Smooth muscle cell (in vitro differentiated cells): Measurements from ENCODE around the gene MYOCOS. TPM values are rescaled to one million over a fixed set of nuclear protein-coding genes. Genes with fewer than 3 reads are reported as not detected.

Experiments used
- DNase-seq: peaks from one replicate; lab custom pipeline; 2025; ENCODE audit not compliant: unreplicated experiment; lab: John Stamatoyannopoulos, UW
- H2AFZ ChIP-seq: fragments of 200-600 bp; sonication (generic); 2 replicates; pipeline ENCODE4 v1.6.0; 2016; ENCODE audit warnings: antibody characterized with exemption, low read depth, mild to moderate bottlenecking
- H3F3A ChIP-seq: fragments of 200-600 bp; sonication (generic); 2 replicates; pipeline ENCODE4 v1.6.0; 2017; ENCODE audit warnings: antibody characterized with exemption, low read depth
- H3K27ac ChIP-seq: fragments of 200-600 bp; sonication (generic); 2 replicates; pipeline ENCODE4 v1.5.1; 2016; ENCODE audit warnings: low read depth, mild to moderate bottlenecking
- H3K27me3 ChIP-seq: fragments of 200-600 bp; sonication (generic); 2 replicates; pipeline ENCODE4 v1.6.1; 2016; ENCODE audit warnings: low read depth, mild to moderate bottlenecking
- H3K36me3 ChIP-seq: fragments of 200-600 bp; sonication (generic); 2 replicates; pipeline ENCODE4 v1.5.1; 2016; ENCODE audit warnings: low read depth
- H3K4me1 ChIP-seq: fragments of 200-600 bp; sonication (generic); 2 replicates; pipeline ENCODE4 v1.5.1; 2016; ENCODE audit warnings: low read depth
- H3K4me2 ChIP-seq: fragments of 200-600 bp; sonication (generic); 2 replicates; pipeline ENCODE4 v1.6.0; 2016; ENCODE audit warnings: mild to moderate bottlenecking
- H3K4me3 ChIP-seq: fragments of 200-600 bp; sonication (generic); 2 replicates; pipeline ENCODE4 v1.5.1; 2016; ENCODE audit warnings: mild to moderate bottlenecking
- H3K79me2 ChIP-seq: fragments of 200-600 bp; sonication (generic); 2 replicates; pipeline ENCODE4 v1.6.0; 2016; ENCODE audit warnings: low read depth, mild to moderate bottlenecking
- H3K9ac ChIP-seq: fragments of 200-600 bp; sonication (generic); 2 replicates; pipeline ENCODE4 v1.6.0; 2016; ENCODE audit warnings: low read depth
- H3K9me3 ChIP-seq: fragments of 200-600 bp; sonication (generic); replicated peaks from 2 replicates; pipeline ENCODE4 v1.5.1; 2016; ENCODE audit warnings: low read depth
- H4K20me1 ChIP-seq: fragments of 200-600 bp; sonication (generic); 2 replicates; pipeline ENCODE4 v1.6.0; 2016; ENCODE audit warnings: low read depth
- WGBS: methylation state at CpG from one replicate; pipeline ENCODE4 v1.1.7; 2016; ENCODE audit warnings: low lambda C conversion rate; 5-methylcytosine and 5-hydroxymethylcytosine counted together
- polyA plus RNA-seq: library from polyadenylated mRNA; unstranded; fragments of >200 nt; fragmentation: Nextera tagmentation; extraction: Ambion mirVana; gene quantifications from 2 replicates; pipeline ENCODE4 v1.2.1, GENCODE V29; 2016
- total RNA-seq: library from RNA; depleted of rRNA; stranded (reverse); fragments of >200 nt; gene quantifications from 2 replicates; pipeline ENCODE4 v1.2.3, GENCODE V29; 2014
- TF ChIP-seq, protein P1 (sequence below): fragments of 200-600 bp; sonication (generic); IDR thresholded peaks from 2 replicates; pipeline ENCODE4 v1.5.1; 2017; ENCODE audit warnings: borderline replicate concordance, mild to moderate bottlenecking, antibody characterized with exemption; ENCODE audit not compliant: insufficient read depth, poor library complexity, severe bottlenecking

The MYOCOS gene
- total and polyA plus RNA-seq, 2 experiments from 2014 or later, result not detected

DNA sequence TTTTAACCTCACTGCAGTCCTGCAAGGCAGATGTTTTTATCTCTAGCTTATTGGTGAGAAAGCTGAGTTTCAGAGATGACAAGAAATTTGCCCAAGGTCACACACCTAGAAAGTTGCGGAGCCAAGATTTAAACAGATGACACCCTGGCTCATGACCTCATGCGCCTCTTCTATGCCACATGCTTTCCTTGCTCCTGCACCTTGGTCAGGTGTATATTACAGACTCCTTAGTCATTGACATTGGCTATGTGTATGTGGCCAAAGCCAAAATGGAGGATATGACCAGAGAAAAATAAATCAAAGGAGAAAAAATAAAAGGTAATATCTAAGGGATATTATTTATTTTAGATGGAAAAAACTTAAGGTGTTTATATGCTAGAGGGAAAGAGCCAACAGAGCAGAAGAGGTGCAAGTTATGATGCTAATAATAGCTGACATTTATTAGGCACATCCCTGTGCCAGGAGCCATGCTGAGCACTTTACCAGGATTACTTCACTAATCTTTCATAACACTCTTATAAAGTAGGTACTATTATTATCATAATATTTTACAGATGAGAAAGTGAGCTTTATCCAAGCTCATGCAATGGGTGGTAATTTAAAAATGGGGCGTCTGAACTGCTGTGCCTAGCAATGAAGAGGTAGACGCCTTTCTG is 44.2 kb downstream of the MYOCOS start:
- WGBS, result 92% methylated on average over 4 of the region's 4 CpGs

DNA sequence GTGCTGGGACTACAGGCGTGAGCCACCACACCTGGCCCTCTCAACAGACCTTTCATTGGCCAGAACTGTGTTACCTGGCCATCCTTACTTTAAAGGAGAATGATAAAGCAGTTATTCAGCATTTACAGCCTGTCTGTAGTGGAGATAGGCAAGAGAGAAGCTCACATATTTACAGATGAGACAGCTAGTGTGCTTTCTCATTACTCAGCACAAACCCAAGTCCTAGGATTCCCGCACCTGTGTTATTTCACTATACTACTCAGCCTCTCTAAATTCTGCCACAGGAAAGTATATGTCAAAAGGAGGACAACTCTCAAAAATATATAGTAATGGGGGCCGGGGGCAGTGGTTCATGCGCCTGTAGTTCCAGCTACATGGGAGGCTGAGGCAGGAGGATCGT is 46.3 kb downstream of the MYOCOS start:
- DNase-seq, result no peak
- Histone ChIP-seq H3K27ac (no peak overlapping the region), H3F3A (no peaks in the 10 kb centered on the region), H3K9ac (no peak overlapping the region), H3K4me2 (no peak overlapping the region), H4K20me1 (no peaks in the 10 kb centered on the region), H3K79me2 (no peaks in the 10 kb centered on the region), H3K36me3 (no peaks in the 10 kb centered on the region), H3K4me1 (no peaks in the 10 kb centered on the region), H2AFZ (no peak overlapping the region), H3K9me3 (no peaks in the 10 kb centered on the region), H3K4me3 (no peak overlapping the region), H3K27me3 (no peaks in the 10 kb centered on the region)
- TF ChIP-seq, protein P1, sequence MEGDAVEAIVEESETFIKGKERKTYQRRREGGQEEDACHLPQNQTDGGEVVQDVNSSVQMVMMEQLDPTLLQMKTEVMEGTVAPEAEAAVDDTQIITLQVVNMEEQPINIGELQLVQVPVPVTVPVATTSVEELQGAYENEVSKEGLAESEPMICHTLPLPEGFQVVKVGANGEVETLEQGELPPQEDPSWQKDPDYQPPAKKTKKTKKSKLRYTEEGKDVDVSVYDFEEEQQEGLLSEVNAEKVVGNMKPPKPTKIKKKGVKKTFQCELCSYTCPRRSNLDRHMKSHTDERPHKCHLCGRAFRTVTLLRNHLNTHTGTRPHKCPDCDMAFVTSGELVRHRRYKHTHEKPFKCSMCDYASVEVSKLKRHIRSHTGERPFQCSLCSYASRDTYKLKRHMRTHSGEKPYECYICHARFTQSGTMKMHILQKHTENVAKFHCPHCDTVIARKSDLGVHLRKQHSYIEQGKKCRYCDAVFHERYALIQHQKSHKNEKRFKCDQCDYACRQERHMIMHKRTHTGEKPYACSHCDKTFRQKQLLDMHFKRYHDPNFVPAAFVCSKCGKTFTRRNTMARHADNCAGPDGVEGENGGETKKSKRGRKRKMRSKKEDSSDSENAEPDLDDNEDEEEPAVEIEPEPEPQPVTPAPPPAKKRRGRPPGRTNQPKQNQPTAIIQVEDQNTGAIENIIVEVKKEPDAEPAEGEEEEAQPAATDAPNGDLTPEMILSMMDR, result no peak
- WGBS, result 88% methylated on average over 5 of the region's 5 CpGs

More for the DNA sequence above, 44.2 kb downstream of the MYOCOS start:
- no peak overlapping the region for H3K9ac ChIP-seq
- H3K4me1 ChIP-seq, result no peaks in the 10 kb centered on the region
- H3K27ac ChIP-seq, result no peak overlapping the region
- no peaks in the 10 kb centered on the region for H3K9me3 ChIP-seq
- TF ChIP-seq, protein P1, result no peak
- no peak overlapping the region for H3K4me3 ChIP-seq
- no peak for DNase-seq
- H3K27me3 ChIP-seq, result no peaks in the 10 kb centered on the region
- no peak overlapping the region for H2AFZ ChIP-seq
- H3K79me2 ChIP-seq, result no peaks in the 10 kb centered on the region
- no peaks in the 10 kb centered on the region for H3F3A ChIP-seq
- no peaks in the 10 kb centered on the region for H4K20me1 ChIP-seq
- no peaks in the 10 kb centered on the region for H3K36me3 ChIP-seq
- no peak overlapping the region for H3K4me2 ChIP-seq

DNA sequence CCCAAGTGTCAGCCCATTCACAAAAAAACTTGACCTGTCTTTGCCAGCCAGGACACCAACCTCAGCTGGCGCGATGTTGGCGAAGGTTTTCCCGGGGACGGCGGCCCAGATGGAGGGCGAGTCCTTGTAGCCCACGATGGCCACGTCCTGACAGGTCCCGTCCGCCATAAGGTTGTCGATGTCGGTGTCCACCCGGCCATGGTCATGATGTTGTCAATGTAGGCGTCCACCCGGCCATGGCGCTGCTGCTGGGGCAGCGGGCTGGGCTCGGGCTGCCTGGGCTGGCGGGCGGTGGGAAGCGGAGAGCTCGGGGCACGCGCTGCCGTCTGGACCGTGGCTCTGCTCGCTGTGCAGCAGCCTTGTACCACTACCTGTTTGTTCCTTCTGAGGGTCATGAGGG is 48.7 kb downstream of the MYOCOS start:
- WGBS, result 97% methylated on average over 19 of the region's 28 CpGs
- Histone ChIP-seq H3K4me1 (no peaks in the 10 kb centered on the region), H2AFZ (no peak overlapping the region), H3K36me3 (no peaks in the 10 kb centered on the region), H3K9ac (no peak overlapping the region), H3F3A (no peaks in the 10 kb centered on the region), H3K4me2 (no peak overlapping the region), H3K27ac (no peak overlapping the region), H3K4me3 (no peak overlapping the region), H3K79me2 (no peaks in the 10 kb centered on the region), H3K9me3 (no peaks in the 10 kb centered on the region), H4K20me1 (no peaks in the 10 kb centered on the region), H3K27me3 (no peaks in the 10 kb centered on the region)
- no peak for DNase-seq
- TF ChIP-seq, protein P1, result no peak
